GM18873 (cell line): ENCODE measurements around the gene HSF5.

Experiments
- ATAC-seq: cut with Tn5 transposase; IDR thresholded peaks from one replicate; pipeline ENCODE4 v1.9.1; 2021; ENCODE audit warnings: mild to moderate bottlenecking, moderate library complexity, moderate number of reproducible peaks; ENCODE audit not compliant: unreplicated experiment, low FRiP score

Gene HSF5

GRCh38 chr17:58487589-58488427, at the start of gene HSF5:
Gene HSF5 (minus strand): TSS chr17:58488408. CDS start chr17:58488274, 134 bp downstream.
- no peak for ATAC-seq

DNA sequence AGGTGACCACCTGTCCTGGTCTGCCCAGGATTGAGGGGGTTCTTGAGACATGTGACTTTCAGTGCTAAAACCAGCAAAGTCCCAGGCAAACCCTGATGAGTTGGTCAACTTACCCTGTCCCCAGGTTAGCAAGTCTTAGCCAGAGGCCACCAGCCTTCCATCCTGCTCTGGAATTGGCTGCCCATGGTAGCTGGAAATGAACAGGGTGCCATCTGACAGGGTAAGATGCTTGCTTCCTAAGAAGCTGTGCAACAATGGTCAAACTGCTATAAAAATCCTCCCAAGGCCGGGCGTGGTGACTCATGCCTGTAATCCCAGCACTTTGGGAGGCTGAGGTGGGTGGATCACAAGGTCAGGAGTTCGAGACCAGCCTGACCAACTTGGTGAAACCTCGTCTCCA, 49.1 kb upstream of the HSF5 start:
- ATAC-seq: no peak

- no peak for ATAC-seq
These were observed 48.3 kb upstream of the HSF5 start for GRCh38 chr17:58536542-58536941.

DNA sequence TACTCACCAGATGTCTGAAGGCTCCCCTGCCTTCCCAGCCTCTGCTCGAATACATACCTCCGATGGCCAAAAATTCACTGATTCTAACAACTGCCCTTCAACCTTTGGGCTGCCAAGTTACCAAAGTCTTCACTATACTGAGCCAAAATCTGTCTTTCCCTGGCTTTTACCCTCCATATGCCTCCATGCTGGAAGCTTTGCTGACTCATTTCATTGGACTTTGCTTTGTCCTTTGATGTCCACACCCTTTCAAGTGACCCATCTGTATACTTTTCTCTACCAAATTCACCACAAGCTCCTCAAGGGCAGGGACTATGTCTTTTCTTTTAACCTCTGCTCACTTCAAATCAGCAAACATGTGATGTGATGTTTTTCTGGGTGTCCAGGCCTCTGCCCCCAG, 47.2 kb upstream of the HSF5 start:
- ATAC-seq: no peak

GRCh38 chr17:58534901-58535421, 46.8 kb upstream of the HSF5 start:
- no peak for ATAC-seq

DNA sequence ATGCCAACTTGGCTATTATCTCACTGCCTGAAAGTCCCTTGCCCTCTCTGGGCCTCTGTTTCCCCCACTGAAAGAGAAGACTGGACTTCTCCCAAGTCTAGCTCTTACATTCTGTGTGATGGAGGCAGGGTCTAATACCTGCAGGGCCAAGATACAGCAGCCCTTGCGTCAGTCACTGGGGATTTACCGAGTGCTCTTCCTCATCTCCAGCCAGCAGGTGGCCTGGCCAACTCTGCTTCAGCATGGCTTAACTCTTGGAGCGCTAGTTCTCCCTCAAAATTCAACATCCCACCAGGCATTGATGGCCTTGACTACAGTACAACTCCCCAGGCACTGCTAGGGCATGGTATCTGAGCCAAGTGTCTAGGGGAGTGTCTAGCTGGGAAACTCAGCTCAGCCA, 46.1 kb upstream of the HSF5 start:
- no peak for ATAC-seq

- no peak for ATAC-seq
These were observed 45.5 kb upstream of the HSF5 start for GRCh38 chr17:58533616-58534188.

- no peak for ATAC-seq
These were observed 44.3 kb upstream of the HSF5 start for GRCh38 chr17:58532555-58532951.

DNA sequence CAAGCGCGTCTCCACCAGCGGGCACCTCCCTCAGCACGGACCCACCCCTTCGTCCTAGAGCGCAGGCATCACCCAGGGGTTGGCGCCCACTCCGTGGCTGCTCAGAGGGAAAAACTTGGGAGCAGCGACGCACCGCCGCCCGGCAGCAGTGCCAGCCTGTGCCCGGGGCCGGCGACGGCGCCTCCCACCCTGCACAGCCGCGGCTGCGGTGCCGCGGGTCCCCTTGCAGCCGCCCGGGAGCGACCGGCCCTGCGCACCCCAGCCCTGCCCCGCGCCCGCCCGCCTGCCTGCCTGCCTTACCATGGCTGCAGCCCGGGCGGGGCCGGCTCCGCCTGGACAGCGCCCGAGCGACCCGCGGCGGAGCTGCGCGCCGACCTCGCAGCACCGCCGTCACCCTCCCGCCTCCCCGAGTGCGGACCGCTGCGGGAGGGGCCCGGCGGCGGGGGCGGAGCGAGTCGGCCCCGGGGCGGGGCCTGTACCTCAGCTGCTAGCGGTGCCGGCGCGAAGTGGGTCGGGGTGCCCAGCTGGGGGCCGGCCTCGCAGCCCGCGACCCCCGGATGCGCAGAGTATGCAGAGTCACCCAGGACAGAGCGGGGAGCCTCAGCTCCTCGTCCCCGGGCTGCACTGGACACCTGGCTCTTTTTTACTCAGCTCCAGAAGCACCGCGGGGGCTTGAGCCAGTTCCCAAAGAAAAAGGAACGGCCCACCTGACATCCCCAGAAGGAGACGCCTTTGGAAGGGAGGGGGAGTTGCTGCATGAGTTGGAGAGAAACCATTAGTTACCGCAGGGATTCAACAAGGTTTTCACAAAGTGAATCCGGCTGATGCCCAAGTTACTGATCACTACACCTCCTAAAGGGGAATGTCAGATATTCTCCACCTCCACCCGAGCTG, 43.7 kb upstream of the HSF5 start:
- ATAC-seq: no peak

DNA sequence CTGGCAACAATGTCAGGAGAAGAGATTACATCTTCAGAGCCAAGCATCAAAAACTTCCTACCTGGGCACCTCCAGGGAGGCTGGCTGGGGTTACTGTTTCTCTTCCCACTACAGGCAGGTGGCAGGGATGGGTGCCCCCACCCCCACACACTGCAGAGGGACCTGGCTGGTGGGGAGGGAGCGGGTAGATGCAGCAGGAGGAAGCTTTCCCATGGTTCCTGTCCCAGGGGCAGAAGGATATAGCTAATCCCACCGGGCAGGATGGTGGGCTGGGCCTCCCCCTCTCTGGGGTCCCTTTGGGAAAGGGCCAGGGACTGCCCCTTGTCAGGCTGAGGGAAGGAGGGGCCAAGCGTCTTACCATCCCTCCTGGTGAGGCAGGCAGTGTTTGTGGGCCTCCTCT, 42.9 kb upstream of the HSF5 start:
- no peak for ATAC-seq

DNA sequence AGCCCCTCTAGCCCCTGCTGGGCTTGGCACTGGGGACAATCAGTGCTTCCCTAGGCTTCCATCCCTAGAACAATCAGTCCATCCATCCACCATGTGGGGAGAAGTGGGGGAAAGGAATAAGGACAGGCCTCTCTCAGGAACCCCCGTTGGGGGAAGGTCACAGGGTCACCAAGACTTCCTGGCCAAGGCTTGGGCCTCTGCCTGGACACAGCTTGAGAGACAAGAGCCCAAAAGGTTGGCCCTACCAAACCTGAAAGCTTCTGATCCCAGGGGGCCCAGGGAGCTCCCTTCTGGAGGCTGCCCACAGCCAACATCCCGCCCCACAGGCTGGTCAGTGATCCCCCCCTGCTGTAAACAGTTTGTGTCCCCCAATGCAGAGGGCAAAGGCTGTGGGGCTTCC, 42.4 kb upstream of the HSF5 start:
- ATAC-seq: no peak

DNA sequence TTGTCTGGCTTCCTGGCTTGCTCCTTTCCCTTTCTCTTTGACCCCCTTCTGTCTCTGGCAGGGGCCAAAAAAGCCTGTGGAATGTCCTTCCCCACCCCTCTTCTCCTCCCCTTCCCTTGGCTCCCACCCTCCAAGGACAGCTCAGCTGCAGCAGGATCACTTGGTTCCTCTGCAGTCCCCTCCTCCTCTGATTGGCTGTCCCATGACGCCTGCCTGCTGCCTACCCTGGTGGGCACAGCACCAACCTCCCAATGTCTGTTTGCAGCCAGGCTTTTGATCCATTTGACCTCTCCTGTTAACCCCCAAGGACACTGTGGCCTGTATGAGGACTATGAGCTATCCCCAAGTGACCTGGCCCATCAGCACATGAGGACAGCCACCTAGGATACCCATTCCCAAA, 41.1 kb upstream of the HSF5 start:
- no peak for ATAC-seq

DNA sequence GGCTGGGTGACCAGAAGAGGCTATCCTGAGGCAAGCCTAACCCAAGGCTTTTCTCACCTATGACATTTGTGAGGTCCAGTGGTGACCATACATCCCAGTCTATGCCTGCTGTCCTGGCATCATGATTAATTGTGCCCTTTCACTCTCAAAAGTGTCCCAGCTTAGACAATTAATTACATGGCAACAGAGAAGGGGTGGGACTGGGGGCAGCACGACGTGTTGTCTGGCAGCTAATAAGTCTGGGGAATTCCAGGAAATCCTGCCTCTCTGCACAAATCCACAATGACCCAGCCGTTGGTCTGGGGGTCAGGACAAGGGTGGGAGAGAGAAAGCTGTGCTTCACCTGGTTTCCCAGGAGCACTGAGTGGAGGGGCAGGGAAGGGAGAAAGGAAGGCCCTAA, 40.2 kb upstream of the HSF5 start:
- no peak for ATAC-seq

DNA sequence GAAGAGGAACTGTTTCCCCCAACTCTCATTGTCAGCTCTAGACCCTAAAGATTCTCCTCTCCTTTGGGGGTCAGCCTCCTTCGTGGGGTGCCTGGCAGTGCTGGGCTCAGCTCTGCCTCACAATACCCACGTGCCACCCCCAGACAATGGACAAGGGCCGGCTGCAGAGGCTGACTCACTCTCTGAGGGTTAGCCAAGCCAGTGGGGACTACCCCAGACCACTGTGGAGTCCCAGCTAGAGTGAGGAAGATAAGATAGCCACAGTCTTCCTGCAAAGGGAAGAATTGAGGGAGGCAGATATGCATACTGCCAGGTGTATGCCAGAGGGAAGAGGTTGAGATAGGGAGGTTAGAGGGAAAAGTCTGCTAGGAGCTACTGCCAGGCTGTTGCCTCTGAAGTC, 39.7 kb upstream of the HSF5 start:
- no peak for ATAC-seq

DNA sequence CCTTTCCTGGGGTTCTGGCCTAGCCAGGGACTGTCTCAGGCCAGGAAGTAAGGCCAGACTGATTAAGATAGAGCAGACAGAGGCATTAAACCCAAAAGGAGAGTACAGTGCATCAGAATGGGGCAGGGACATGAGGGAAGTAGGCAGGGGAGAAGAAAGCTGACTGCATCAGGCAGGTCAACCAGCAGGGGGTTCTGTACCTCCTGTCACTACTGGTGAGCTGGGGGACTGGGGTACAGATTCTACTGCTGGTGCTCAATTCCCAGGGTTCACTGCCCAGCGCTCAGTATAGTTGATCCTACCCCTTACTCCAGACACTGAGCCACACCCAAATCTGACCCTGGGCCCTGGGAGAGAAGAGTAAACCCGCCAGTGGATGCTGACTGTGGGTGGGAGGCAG, 39.1 kb upstream of the HSF5 start:
- ATAC-seq: no peak

DNA sequence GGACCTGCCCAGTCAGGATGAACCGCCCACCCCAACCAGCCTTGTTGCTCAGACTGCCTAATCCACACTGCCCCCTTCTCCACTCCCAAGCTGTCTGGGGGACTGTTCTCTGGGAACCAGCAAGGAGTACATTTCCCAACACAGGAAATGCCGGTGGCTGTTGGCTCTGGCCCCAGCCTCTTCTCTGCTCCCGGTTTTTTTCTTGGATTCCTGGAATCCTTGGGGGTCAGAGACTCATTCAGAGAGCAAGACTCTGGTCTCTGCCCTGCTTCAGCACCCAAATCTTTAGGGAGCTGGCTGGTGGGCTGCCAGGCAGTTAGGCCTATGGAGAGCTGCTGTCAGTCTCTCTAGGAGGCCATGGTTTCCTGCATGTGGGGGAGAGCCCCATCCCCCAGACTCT, 37.0 kb upstream of the HSF5 start:
- no peak for ATAC-seq

DNA sequence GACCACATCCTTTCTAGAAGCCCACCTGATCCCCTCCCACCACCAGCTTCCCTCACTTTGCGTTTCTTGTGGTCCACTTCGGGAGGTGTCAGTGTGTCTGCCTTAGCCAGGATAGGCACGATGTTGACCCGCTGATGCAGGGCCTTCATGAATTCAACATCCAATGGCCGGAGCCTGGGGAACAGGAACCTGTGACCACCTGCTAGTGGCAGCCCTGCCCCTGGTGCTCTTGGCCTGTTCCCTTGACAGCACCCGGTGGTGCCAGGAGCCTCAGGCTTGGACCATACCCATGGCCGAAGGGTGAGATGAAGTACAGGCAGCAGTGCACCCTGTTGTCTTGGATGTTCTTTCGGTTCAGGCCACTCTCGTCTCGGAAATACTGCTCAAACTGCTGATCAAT, 33.5 kb upstream of the HSF5 start:
- ATAC-seq: no peak

- no peak for ATAC-seq
These were observed 32.7 kb upstream of the HSF5 start for GRCh38 chr17:58520843-58521430.

- ATAC-seq: peak; percentile 88
These were observed 29.9 kb upstream of the HSF5 start for GRCh38 chr17:58517928-58518609.

DNA sequence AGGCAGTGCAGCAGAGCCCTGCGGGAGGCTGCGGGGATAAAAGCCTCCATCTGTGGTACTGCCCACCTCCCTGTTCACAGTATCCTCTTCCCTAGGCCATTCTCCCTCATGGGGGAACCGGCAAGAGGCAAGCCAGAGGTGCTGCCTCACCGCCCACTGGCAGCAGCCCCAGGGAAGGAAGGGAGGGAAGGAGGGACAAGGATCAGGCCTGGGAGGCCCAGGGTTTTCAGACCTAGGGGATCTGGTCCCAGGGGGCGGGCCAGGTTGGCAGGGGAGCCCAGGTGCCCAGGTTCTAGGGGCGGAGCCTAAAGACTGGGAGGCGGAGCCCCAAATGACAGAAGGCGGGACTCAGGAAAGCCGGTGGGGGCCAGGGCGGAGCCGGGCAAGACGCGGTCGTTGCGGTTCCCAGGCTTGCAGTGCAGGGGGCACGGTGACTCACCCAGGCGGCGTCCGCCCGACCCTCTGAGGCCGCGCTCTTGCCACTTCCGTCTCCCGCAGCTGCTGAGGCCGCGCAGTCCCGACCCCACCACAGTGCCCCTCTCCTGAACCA, 29.2 kb upstream of the HSF5 start:
- ATAC-seq: no peak
